K562 (cell line): ENCODE data around the gene HOXB8. TPM values are rescaled to one million over a fixed set of nuclear protein-coding genes. Genes with fewer than 3 reads are reported as not detected.
A peak's percentile ranks its signal among the peaks of the same experiment; 100 is the strongest.

Experiments used
- ATAC-seq: fragments of 200-7000 bp; cut with Tn5 transposase; 3 replicates; pipeline ENCODE4 v1.9.1; 2020; ENCODE audit warnings: moderate library complexity
- BruUV-seq: library from RNA; stranded (reverse); fragments of 400-500 nt; replicated peaks from 2 replicates; lab custom pipeline; 2021; lab: Mats Ljungman, UMichigan
- CTCF ChIA-PET: fragments of 300-600 bp; formaldehyde crosslinking; extraction: SDS; loops from one replicate; lab custom pipeline; 2021; ENCODE audit warnings: low intra/inter-chr PET ratio; lab: Yijun Ruan, JAX
- POLR2A ChIA-PET: fragments of 300-600, 350-650 bp; sonication (Branson Sonifier 250); formaldehyde crosslinking; extraction: SDS; loops from one replicate; lab custom pipeline; 2021; ENCODE audit warnings: antibody characterized with exemption, inconsistent platforms; lab: Yijun Ruan, JAX
- DNase-seq, 4 experiments: peaks; one replicate each; pipeline versions ENCODE4 v3.0.0 to v3.0.0-alpha.2; 2011 to 2018; ENCODE audit warnings: low spot score in 3 of 4, mixed read lengths in 3 of 4; ENCODE audit errors: extremely low read depth in 1 of 4
- FAIRE-seq: peaks from 2 replicates; lab custom pipeline; 2011; peaks lifted over from hg19 to GRCh38; lab: Jason Lieb, UNC
- H2AFZ ChIP-seq: 2 replicates; pipeline ENCODE4 v1.6.0; 2011; ENCODE audit warnings: low read depth, low read length, control low read depth, inconsistent platforms
- H3K27ac ChIP-seq: fragments of 200-600 bp; 3 replicates; pipeline ENCODE4 v1.8.0; 2011; ENCODE audit warnings: low read depth, mild to moderate bottlenecking, control low read depth, inconsistent platforms, low read length, moderate library complexity, mixed read lengths; ENCODE audit errors: extremely low read depth
- H3K27me3 ChIP-seq, 2 experiments: fragments of 300-600 bp in 1 of 2; 2 replicates in 1 of 2; 3 replicates in 1 of 2; pipeline versions ENCODE4 v1.6.0 to v1.8.0; 2011; ENCODE audit warnings: inconsistent platforms in 2 of 2, low read length in 2 of 2, mild to moderate bottlenecking in 1 of 2, mixed read lengths in 1 of 2, moderate library complexity in 1 of 2; ENCODE audit not compliant: control insufficient read depth in 2 of 2, insufficient read depth in 2 of 2
- H3K36me3 ChIP-seq: fragments of 300-600 bp; 3 replicates; pipeline ENCODE4 v1.8.0; 2011; ENCODE audit warnings: mild to moderate bottlenecking, low read length, inconsistent platforms; ENCODE audit not compliant: control insufficient read depth, insufficient read depth
- H3K4me1 ChIP-seq, 2 experiments: fragments of 200-600 bp in 1 of 2; replicated peaks in 1 of 2; 2 replicates in 1 of 2; 3 replicates in 1 of 2; pipeline versions ENCODE4 v1.5.1 to v1.8.0; 2011; ENCODE audit warnings: inconsistent platforms in 2 of 2, low read length in 2 of 2, mild to moderate bottlenecking in 1 of 2, mixed read lengths in 1 of 2, moderate library complexity in 1 of 2; ENCODE audit not compliant: control insufficient read depth in 2 of 2, insufficient read depth in 2 of 2
- H3K4me2 ChIP-seq: 2 replicates; pipeline ENCODE4 v1.6.1; 2011; ENCODE audit warnings: low read length, control low read depth, inconsistent platforms, mixed read lengths; ENCODE audit not compliant: insufficient read depth
- H3K4me3 ChIP-seq: fragments of 200-600 bp; sonication (generic), shearing (Covaris generic); 2 replicates; pipeline ENCODE4 v1.5.1; 2016; ENCODE audit warnings: control low read depth, inconsistent platforms
- H3K79me2 ChIP-seq: fragments of 200-600 bp; 3 replicates; pipeline ENCODE4 v1.8.0; 2011; ENCODE audit warnings: low read length, inconsistent platforms; ENCODE audit not compliant: control insufficient read depth, insufficient read depth
- H3K9ac ChIP-seq, 2 experiments: 2 replicates each; pipeline versions ENCODE4 v1.6.0 to v1.6.1; 2011; ENCODE audit warnings: low read depth in 2 of 2, low read length in 2 of 2, control low read depth in 1 of 2, inconsistent platforms in 1 of 2, mild to moderate bottlenecking in 1 of 2, mixed read lengths in 1 of 2; ENCODE audit not compliant: insufficient read depth in 1 of 2
- H3K9me1 ChIP-seq: one replicate; pipeline ENCODE4 v1.6.0; 2011; ENCODE audit warnings: inconsistent platforms, mild to moderate bottlenecking, low read length, moderate library complexity; ENCODE audit not compliant: control insufficient read depth, insufficient read depth
- H3K9me3 ChIP-seq: replicated peaks from 2 replicates; pipeline ENCODE4 v1.5.1; 2011; ENCODE audit warnings: low read depth, low read length, inconsistent platforms; ENCODE audit not compliant: control insufficient read depth, insufficient read depth
- H4K20me1 ChIP-seq: replicated peaks from 2 replicates; pipeline ENCODE4 v1.6.1; 2011; ENCODE audit warnings: low read length, inconsistent platforms, mixed read lengths; ENCODE audit not compliant: control insufficient read depth, insufficient read depth
- ARID4B ChIP-seq: sonication (generic); formaldehyde crosslinking; IDR thresholded peaks from 2 replicates; pipeline ENCODE4 v1.8.0; 2022; ENCODE audit warnings: mild to moderate bottlenecking, missing genetic modification reagents
- BCL6 ChIP-seq: fragments of 250-450 bp; sonication (Bioruptor Pico); IDR thresholded peaks from 2 replicates; pipeline ENCODE4 v1.4.0; 2020
- CBFA2T3 ChIP-seq: fragments of 450-650 bp; IDR thresholded peaks from 2 replicates; pipeline ENCODE4 v1.6.1; 2017
- KDM5B ChIP-seq: fragments of 200-600 bp; sonication (generic); IDR thresholded peaks from 2 replicates; pipeline ENCODE4 v1.6.1; 2012; ENCODE audit warnings: low read depth, mild to moderate bottlenecking, moderate library complexity, low read length, control low read depth, inconsistent platforms; ENCODE audit not compliant: insufficient replicate concordance
- POLR2G ChIP-seq: fragments of 200-400 bp; formaldehyde crosslinking; IDR thresholded peaks from 2 replicates; pipeline ENCODE4 v1.6.1; 2017; ENCODE audit warnings: low read depth, mild to moderate bottlenecking, antibody characterized with exemption, low read length, moderate library complexity
- RBFOX2 ChIP-seq: fragments of 200-400 bp; formaldehyde crosslinking; IDR thresholded peaks from 2 replicates; pipeline ENCODE4 v1.6.1; 2017; ENCODE audit warnings: low read depth, mild to moderate bottlenecking, low read length, moderate library complexity
- SIN3B ChIP-seq: fragments of 450-650 bp; IDR thresholded peaks from 2 replicates; pipeline ENCODE4 v1.6.1; 2017; ENCODE audit warnings: low read depth, mild to moderate bottlenecking, moderate library complexity
- TCF7L2 ChIP-seq: fragments of 150-350 bp; IDR thresholded peaks from 2 replicates; pipeline ENCODE4 v1.6.1; 2016; ENCODE audit warnings: low read depth, mild to moderate bottlenecking, low read length, moderate library complexity
- ZBTB12 ChIP-seq: fragments of 250-450 bp; sonication (Bioruptor Pico); IDR thresholded peaks from 2 replicates; pipeline ENCODE4 v1.4.0; 2020
- WGBS: fragments of 100-300 bp; shearing (Covaris generic); methylation state at CpG from one replicate; pipeline ENCODE4 v1.1.6; 2016; ENCODE audit warnings: low coverage, mixed read lengths; ENCODE audit not compliant: insufficient coverage; ENCODE audit errors: missing lambda C conversion rate; 5-methylcytosine and 5-hydroxymethylcytosine counted together
- in situ Hi-C: fragments of 300-500 bp; cut with MboI; formaldehyde crosslinking; loops from 4 replicates; pipeline ENCODE4 v1.15.0; 2018; ENCODE audit warnings: inconsistent platforms, mixed read lengths
- intact Hi-C: fragments of 100-400 bp; cut with micrococcal nuclease; formaldehyde crosslinking; loops from 2 replicates; pipeline ENCODE4 v1.14.2; 2022
- polyA plus RNA-seq, 8 experiments: library from polyadenylated mRNA; depleted of rRNA in 4 of 8; stranded (reverse) in 5 of 8; unstranded in 3 of 8; fragments of >200 nt; fragmentation: Nextera tagmentation in 2 of 8; fragmentation: Illumina TruSeq in 1 of 8; extraction: Ambion mirVana in 2 of 8; extraction: Trizol in 1 of 8; gene quantifications; 2 replicates each; pipeline versions ENCODE4 v1.2.1 to v1.2.3, GENCODE V29; 2011 to 2014; ENCODE audit warnings: inconsistent platforms in 1 of 8, missing spikeins in 1 of 8
- total RNA-seq, 7 experiments: library from RNA; depleted of rRNA in 6 of 7; stranded (reverse); fragments of >200 nt in 6 of 7; fragmentation: Illumina TruSeq in 2 of 7; extraction: Trizol in 2 of 7; gene quantifications; 2 replicates each; pipeline versions ENCODE4 v1.2.1 to v1.2.3, GENCODE V29; 2011 to 2021; ENCODE audit warnings: low replicate concordance in 1 of 7

The HOXB8 gene
- total and polyA plus RNA-seq, 9 of the 15 experiments (the other 6 are each of a cell fraction or from before 2014, with no cell fraction given): 0.52 to 23.8 (median 3.6) TPM

- Histone ChIP-seq H3K9me1 (no peaks in the 10 kb centered on the region), H3K27ac (peak overlapping the region; percentile 97; the same call in 2 of the 3 replicates), H3K9ac (peak overlapping the region in 1 of 2 experiments; percentile 50; a peak in 1 of 4 replicates), H3K4me1 (peaks cover 54 to 65% of the 10 kb centered on the region in 2 experiments), H3K9me3 (no peaks in the 10 kb centered on the region), H3K79me2 (peaks cover 41% of the 10 kb centered on the region), H3K4me2 (no peak overlapping the region; the same call in 1 of the 2 replicates), H3K36me3 (peaks cover 10% of the 10 kb centered on the region; the same call in 1 of the 3 replicates), H3K4me3 (no peak overlapping the region), H4K20me1 (no peaks in the 10 kb centered on the region), H2AFZ (no peak overlapping the region), H3K27me3 (no peaks in the 10 kb centered on the region)
- 98% methylated on average over 26 of the region's 35 CpGs for WGBS
- BruUV-seq: no TSS peak
- ChIA-PET POLR2A (interaction anchor here (1.6 to 2.5 kb wide), 3 partner anchors 10 to 35 kb away, joined by 5 to 21 read pairs (median 8); no protein-coding TSS in a partner anchor), CTCF (no interaction called here)
- FAIRE-seq: no peak
- TF ChIP-seq CBFA2T3 (no peak), ZBTB12 (CRISPR knock-in tag) (no peak), ARID4B (CRISPR knock-in tag) (no peak), TCF7L2 (no peak), KDM5B (no peak), RBFOX2 (0 out of 2 replicates have a peak, but pooled peaks have one; percentile 14), SIN3B (no peak), POLR2G (peak; percentile 40; the same call in 1 of the 2 replicates), BCL6 (CRISPR knock-in tag) (no peak)
- ATAC-seq: no peak
- in situ Hi-C loops (no loop called here), intact Hi-C loops (no loop called here)
- DNase-seq: no peak
These were observed 18.2 kb upstream of the HOXB8 start for GRCh38 chr17:48633266-48633677.
